ENCODE data around the gene CATSPER3. TPM values are rescaled to one million over a fixed set of nuclear protein-coding genes. Genes with fewer than 3 reads are reported as not detected.

CATSPER3 gene
- total and polyA plus RNA-seq, 2 of the 13 experiments (the other 11 are each of a cell fraction or from before 2014, with no cell fraction given), result 0.33 to 0.37 TPM

- DNase-seq (ENCODE audit: low spot score), result no peak
- Histone ChIP-seq H3K4me2 (ENCODE audit: low read depth, low read length) (no peak overlapping the region), H3K9ac (ENCODE audit: insufficient read depth, low read depth, low read length) (no peak overlapping the region), H3K9me3 (ENCODE audit: low read length) (no peaks in the 10 kb centered on the region), H3K27ac (ENCODE audit: extremely low read length, insufficient read depth, low read length) (no peak overlapping the region), H3K4me1 (ENCODE audit: insufficient read depth, low read length) (peaks cover 12% of the 10 kb centered on the region), H3K27me3 (ENCODE audit: control insufficient read depth in 1 of 2, insufficient read depth in 2 of 2, low read length in 2 of 2) (no peaks in the 10 kb centered on the region), H3K4me3 (replicated peaks in 1 of 3; ENCODE audit: insufficient read depth in 1 of 3, low read depth in 2 of 3, low read length in 3 of 3) (no peak overlapping the region), H2AFZ (ENCODE audit: low read length) (no peak overlapping the region), H3K79me2 (ENCODE audit: insufficient read depth, low read length) (no peaks in the 10 kb centered on the region), H3K36me3 (replicated peaks in 1 of 2; ENCODE audit: control insufficient read depth in 1 of 2, insufficient read depth in 2 of 2, low read length in 2 of 2) (no peaks in the 10 kb centered on the region), H4K20me1 (ENCODE audit: insufficient read depth, low read length) (no peaks in the 10 kb centered on the region)
- 0 out of 4 replicates have a peak, but pooled peaks of 1 of the 2 experiments have one; percentile 10 for TF ChIP-seq MAFK (conservative IDR thresholded peaks at IDR 0.05 in 1 of 2, IDR thresholded peaks at IDR 0.05 in 1 of 2; ENCODE audit: low read length in 2 of 2)
- no peak for TF ChIP-seq ZNF230 (CRISPR knock-in tag; IDR thresholded peaks at IDR 0.05)
- ChIA-PET CTCF (ENCODE audit: low intra/inter-chr PET ratio, low total read pairs) (no interaction called here), POLR2A (no interaction called here)
- in situ Hi-C loops (cut with HindIII; ENCODE audit: extremely low pct_ligation_motif_present, low pct_unique_long_range_greater_than_20kb) (no loop called here), intact Hi-C loops (cut with micrococcal nuclease; ENCODE audit: unreplicated experiment) (no loop called here)
- ATAC-seq, result no peak; the same call in 2 of the 3 replicates
- whole genome bisulfite sequencing (ENCODE audit: low lambda C conversion rate), result 80% methylated on average over 1 of the region's 1 CpG
- no peak for FAIRE-seq
- no TSS peak for BruUV-seq (replicated peaks)
Observed at GRCh38 chr5:134943547-134943946, 24.2 kb upstream of the CATSPER3 start.

GRCh38 chr5:134944630-134945029, 23.1 kb upstream of the CATSPER3 start:
- H3K27me3 ChIP-seq (ENCODE audit: control insufficient read depth in 1 of 2, insufficient read depth in 2 of 2, low read length in 2 of 2), result no peaks in the 10 kb centered on the region
- no peak overlapping the region for H3K27ac ChIP-seq (ENCODE audit: extremely low read length, insufficient read depth, low read length)
- H3K79me2 ChIP-seq (ENCODE audit: insufficient read depth, low read length), result no peaks in the 10 kb centered on the region
- no peaks in the 10 kb centered on the region for H3K36me3 ChIP-seq (replicated peaks in 1 of 2; ENCODE audit: control insufficient read depth in 1 of 2, insufficient read depth in 2 of 2, low read length in 2 of 2)
- no peaks in the 10 kb centered on the region for H4K20me1 ChIP-seq (ENCODE audit: insufficient read depth, low read length)
- no peak for DNase-seq (ENCODE audit: low spot score)
- no peak overlapping the region for H3K9ac ChIP-seq (ENCODE audit: insufficient read depth, low read depth, low read length)
- CTCF ChIA-PET (ENCODE audit: low intra/inter-chr PET ratio, low total read pairs), result no interaction called here
- peaks cover 12% of the 10 kb centered on the region for H3K4me1 ChIP-seq (ENCODE audit: insufficient read depth, low read length)
- no peak for ATAC-seq
- H3K4me3 ChIP-seq (replicated peaks in 1 of 3; ENCODE audit: insufficient read depth in 1 of 3, low read depth in 2 of 3, low read length in 3 of 3), result no peak overlapping the region
- H3K4me2 ChIP-seq (ENCODE audit: low read depth, low read length), result no peak overlapping the region
- 100% methylated on average over 1 of the region's 1 CpG for WGBS (ENCODE audit: low lambda C conversion rate)
- intact Hi-C loops (cut with micrococcal nuclease; ENCODE audit: unreplicated experiment), result no loop called here
- H3K9me3 ChIP-seq (ENCODE audit: low read length), result no peaks in the 10 kb centered on the region
- no peak overlapping the region for H2AFZ ChIP-seq (ENCODE audit: low read length)
- in situ Hi-C loops (cut with HindIII; ENCODE audit: extremely low pct_ligation_motif_present, low pct_unique_long_range_greater_than_20kb), result no loop called here
- no TSS peak for BruUV-seq (replicated peaks)
- POLR2A ChIA-PET, result no interaction called here
- peak; percentile 4 for FAIRE-seq
- TF ChIP-seq BATF2 (CRISPR knock-in tag; IDR thresholded peaks at IDR 0.05) (no peak), RAD21 (CRISPR knock-in tag; IDR thresholded peaks at IDR 0.05) (no peak), ZSCAN25 (CRISPR knock-in tag; IDR thresholded peaks at IDR 0.05) (no peak), ZNF549 (CRISPR knock-in tag; IDR thresholded peaks at IDR 0.05) (no peak), RBM22 (optimal IDR thresholded peaks at IDR 0.05; ENCODE audit: low read length) (no peak), THYN1 (CRISPR knock-in tag; IDR thresholded peaks at IDR 0.05; ENCODE audit: borderline replicate concordance, low read depth) (no peak), ATF7-NPFF (CRISPR knock-in tag; IDR thresholded peaks at IDR 0.05; ENCODE audit: low read depth) (no peak), SRF (IDR thresholded peaks at IDR 0.05; ENCODE audit: low read depth, low read length) (no peak), TCF7L2 (IDR thresholded peaks at IDR 0.05; ENCODE audit: low read depth, low read length) (no peak), ZNF839 (CRISPR knock-in tag; IDR thresholded peaks at IDR 0.05; ENCODE audit: borderline replicate concordance) (no peak), ZNF567 (CRISPR knock-in tag; IDR thresholded peaks at IDR 0.05; ENCODE audit: borderline replicate concordance) (no peak), RERE (CRISPR knock-in tag; IDR thresholded peaks at IDR 0.05; ENCODE audit: low read depth) (no peak)
